Panc1 (cell line): ENCODE measurements around the gene SIGMAR1. TPM values are rescaled to one million over a fixed set of nuclear protein-coding genes. Genes with fewer than 3 reads are reported as not detected.
A peak's percentile ranks its signal among the peaks of the same experiment; 100 is the strongest.

Experiments used
- ATAC-seq: fragments of 200-7000 bp; cut with Tn5 transposase; 2 replicates; pipeline ENCODE4 v1.9.1; 2020; ENCODE audit warnings: mild to moderate bottlenecking, moderate library complexity
- BruUV-seq: library from RNA; stranded (reverse); fragments of 400-500 nt; replicated peaks from 2 replicates; lab custom pipeline; 2021; lab: Mats Ljungman, UMichigan
- CTCF ChIA-PET: fragments of 300-600 bp; sonication (Branson Sonifier 250); formaldehyde crosslinking; loops from one replicate; lab custom pipeline; 2022; ENCODE audit warnings: antibody characterized with exemption; lab: Charles Lee
- POLR2A ChIA-PET: fragments of 300-600 bp; sonication (Branson Sonifier 250); formaldehyde crosslinking; loops from one replicate; lab custom pipeline; 2022; ENCODE audit warnings: antibody characterized with exemption; lab: Charles Lee
- DNase-seq: peaks from one replicate; pipeline ENCODE4 v3.0.0-alpha.2; 2010; ENCODE audit warnings: low read depth, low spot score
- H3K27ac ChIP-seq: 2 replicates; pipeline ENCODE4 v1.5.1; 2011; ENCODE audit warnings: mild to moderate bottlenecking, low read length, inconsistent platforms
- H3K27me3 ChIP-seq: fragments of 200-500 bp; sonication (Bioruptor generic); 2 replicates; pipeline ENCODE4 v1.6.0; 2014; ENCODE audit warnings: low read length, inconsistent platforms; ENCODE audit not compliant: control insufficient read depth, insufficient read depth
- H3K36me3 ChIP-seq: fragments of 200-500 bp; sonication (Bioruptor generic); 2 replicates; pipeline ENCODE4 v1.5.1; 2014; ENCODE audit warnings: inconsistent platforms, mild to moderate bottlenecking, low read length, moderate library complexity; ENCODE audit not compliant: control insufficient read depth, insufficient read depth
- H3K4me1 ChIP-seq: 2 replicates; pipeline ENCODE4 v1.5.1; 2011; ENCODE audit warnings: inconsistent platforms, mild to moderate bottlenecking, low read length, moderate library complexity; ENCODE audit not compliant: control insufficient read depth, insufficient read depth
- H3K4me3 ChIP-seq, 2 experiments: 2 replicates each; pipeline ENCODE4 v1.5.1; 2011 to 2012; ENCODE audit warnings: low read depth in 2 of 2, low read length in 2 of 2, mild to moderate bottlenecking in 2 of 2, inconsistent platforms in 1 of 2, moderate library complexity in 1 of 2
- H3K9me3 ChIP-seq: fragments of 200-500 bp; sonication (Bioruptor generic); 2 replicates; pipeline ENCODE4 v1.5.1; 2014; ENCODE audit warnings: low read depth, mild to moderate bottlenecking, inconsistent platforms, low read length, moderate library complexity; ENCODE audit not compliant: control insufficient read depth, insufficient read depth
- POLR2AphosphoS5 ChIP-seq: IDR thresholded peaks from 2 replicates; pipeline ENCODE4 v1.6.1; 2012; ENCODE audit warnings: mild to moderate bottlenecking, low read depth, low read length, moderate library complexity
- REST ChIP-seq, 2 experiments: IDR thresholded peaks; 2 replicates each; pipeline ENCODE4 v1.6.1; 2011 to 2012; ENCODE audit warnings: low read depth in 2 of 2, control low read depth in 1 of 2, low read length in 1 of 2, mild to moderate bottlenecking in 1 of 2, moderate library complexity in 1 of 2; ENCODE audit not compliant: insufficient read depth in 1 of 2
- SIN3A ChIP-seq: IDR thresholded peaks from 2 replicates; pipeline ENCODE4 v1.6.1; 2012; ENCODE audit warnings: low read depth, mild to moderate bottlenecking, low read length, moderate library complexity, borderline replicate concordance; ENCODE audit not compliant: insufficient read depth
- TCF7L2 ChIP-seq: IDR thresholded peaks from 2 replicates; pipeline ENCODE4 v1.6.1; 2011; ENCODE audit warnings: mild to moderate bottlenecking, low read depth, low read length, inconsistent platforms
- in situ Hi-C: cut with HindIII; loops from 2 replicates; pipeline ENCODE4 v1.10.0; 2016; ENCODE audit warnings: low sequenced_read_pairs, low pct_unique_long_range_greater_than_20kb
- intact Hi-C: fragments of 100-400 bp; cut with micrococcal nuclease; formaldehyde crosslinking; loops from one replicate; pipeline ENCODE4 v1.10.0; 2022; ENCODE audit not compliant: unreplicated experiment
- total RNA-seq: library from RNA; stranded (reverse); gene quantifications from one replicate; pipeline ENCODE4 v1.2.1, GENCODE V29; 2021; ENCODE audit not compliant: unreplicated experiment
- TF ChIP-seq, protein P1 (sequence below): fragments of 450-650 bp; IDR thresholded peaks from 2 replicates; pipeline ENCODE4 v1.5.1; 2017; ENCODE audit warnings: mild to moderate bottlenecking

SIGMAR1 gene
- total RNA-seq, 1 experiment from 2014 or later = 131 TPM

DNA sequence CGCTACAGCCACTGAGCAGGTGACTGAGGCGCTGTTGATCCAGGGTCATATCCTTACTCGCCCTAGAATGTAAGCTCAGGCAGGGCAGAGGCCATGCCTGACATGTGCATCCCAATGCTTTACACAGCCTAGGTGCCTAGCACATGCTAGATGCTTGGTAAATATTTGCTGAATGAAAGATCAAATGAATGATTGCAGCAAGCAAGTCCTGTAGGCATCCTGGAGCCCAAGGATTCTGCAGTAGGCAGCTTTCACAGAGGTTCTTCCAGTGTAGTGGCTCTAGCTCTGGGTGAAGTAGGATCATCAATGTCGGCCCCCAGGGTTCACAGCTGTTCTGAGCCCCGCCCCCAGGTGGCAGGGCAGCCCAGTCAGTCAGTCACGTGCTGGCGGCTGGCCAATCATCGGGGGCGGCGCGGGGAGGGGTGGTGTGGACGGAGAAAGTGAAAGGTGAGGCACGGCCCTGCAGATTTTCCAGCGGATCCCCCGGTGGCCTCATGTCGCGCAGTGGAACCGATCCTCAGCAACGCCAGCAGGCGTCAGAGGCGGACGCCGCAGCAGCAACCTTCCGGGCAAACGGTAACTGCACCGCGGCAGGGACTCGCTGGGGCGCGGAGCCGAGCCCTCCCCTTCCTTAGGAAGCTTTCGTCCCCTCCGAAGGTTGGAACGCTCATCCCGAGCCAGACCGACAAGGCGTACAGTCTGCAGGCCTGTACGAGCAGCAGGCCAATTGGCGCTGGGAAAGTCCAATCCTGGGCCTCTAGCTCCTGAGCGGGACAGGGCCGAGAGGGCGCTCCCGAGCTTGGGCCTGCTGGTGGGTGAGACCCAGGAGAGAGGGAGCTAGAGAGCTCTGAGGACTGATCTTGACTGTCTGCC, 8.9 kb upstream of the SIGMAR1 start, which contains the start of gene GALT:
Gene GALT, plus strand, starts transcription at position 465 of the 873 bp plus-strand sequence. Its CDS starts 30 bp downstream, at position 495.
- in situ Hi-C loops (no loop called here), intact Hi-C loops (no loop called here)
- Histone ChIP-seq H3K27ac (peak within 1 kb of the TSS; percentile 93), H3K9me3 (no peaks in the 10 kb centered on the region), H3K4me3 (peak within 1 kb of the TSS; percentile 73 to 84), H3K36me3 (no peaks in the 10 kb centered on the region), H3K4me1 (peaks cover 24% of the 10 kb centered on the region), H3K27me3 (no peaks in the 10 kb centered on the region)
- TF ChIP-seq REST (IDR thresholded peaks at IDR 0.05; ENCODE audit: insufficient read depth in 1 of 2, low read depth in 2 of 2, low read length in 1 of 2) = no peak
- TF ChIP-seq SIN3A = no peak
- TF ChIP-seq, protein P1, sequence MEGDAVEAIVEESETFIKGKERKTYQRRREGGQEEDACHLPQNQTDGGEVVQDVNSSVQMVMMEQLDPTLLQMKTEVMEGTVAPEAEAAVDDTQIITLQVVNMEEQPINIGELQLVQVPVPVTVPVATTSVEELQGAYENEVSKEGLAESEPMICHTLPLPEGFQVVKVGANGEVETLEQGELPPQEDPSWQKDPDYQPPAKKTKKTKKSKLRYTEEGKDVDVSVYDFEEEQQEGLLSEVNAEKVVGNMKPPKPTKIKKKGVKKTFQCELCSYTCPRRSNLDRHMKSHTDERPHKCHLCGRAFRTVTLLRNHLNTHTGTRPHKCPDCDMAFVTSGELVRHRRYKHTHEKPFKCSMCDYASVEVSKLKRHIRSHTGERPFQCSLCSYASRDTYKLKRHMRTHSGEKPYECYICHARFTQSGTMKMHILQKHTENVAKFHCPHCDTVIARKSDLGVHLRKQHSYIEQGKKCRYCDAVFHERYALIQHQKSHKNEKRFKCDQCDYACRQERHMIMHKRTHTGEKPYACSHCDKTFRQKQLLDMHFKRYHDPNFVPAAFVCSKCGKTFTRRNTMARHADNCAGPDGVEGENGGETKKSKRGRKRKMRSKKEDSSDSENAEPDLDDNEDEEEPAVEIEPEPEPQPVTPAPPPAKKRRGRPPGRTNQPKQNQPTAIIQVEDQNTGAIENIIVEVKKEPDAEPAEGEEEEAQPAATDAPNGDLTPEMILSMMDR = no peak
- peak; percentile 77 for TF ChIP-seq POLR2AphosphoS5
- peak; percentile 43 for TF ChIP-seq TCF7L2
- ChIA-PET POLR2A (no interaction called here), CTCF (interaction anchor here (0.8 to 1.3 kb wide), 6 partner anchors 9 to 56 kb away, joined by 3 to 8 read pairs (median 4); partner anchors contain the start of gene SIGMAR1)
- DNase-seq (peak; percentile 30), ATAC-seq (peak; percentile 89)
- TSS peak; percentile 63 for BruUV-seq

- no peak for TF ChIP-seq REST (IDR thresholded peaks at IDR 0.05; ENCODE audit: insufficient read depth in 1 of 2, low read depth in 2 of 2, low read length in 1 of 2)
- TF ChIP-seq POLR2AphosphoS5 = no peak
- no peak for TF ChIP-seq SIN3A
- TF ChIP-seq TCF7L2 = no peak
- TF ChIP-seq, protein P1 = no peak
- no peak overlapping the region for H3K4me3 ChIP-seq
- H3K9me3 ChIP-seq = no peaks in the 10 kb centered on the region
- intact Hi-C loops = no loop called here
- ChIA-PET CTCF (interaction anchor here (1.2 kb wide), 2 partner anchors 11 to 57 kb away, joined by 4 to 6 read pairs; no protein-coding TSS in a partner anchor), POLR2A (interaction anchor here (0.6 kb wide), 1 partner anchor 8 kb away, joined by 4 read pairs; no protein-coding TSS in a partner anchor)
- no peak for ATAC-seq
- peaks cover 16% of the 10 kb centered on the region for H3K4me1 ChIP-seq
- no peaks in the 10 kb centered on the region for H3K36me3 ChIP-seq
- H3K27ac ChIP-seq = no peak overlapping the region
- BruUV-seq = no TSS peak
- no peak for DNase-seq
- in situ Hi-C loops = no loop called here
- no peaks in the 10 kb centered on the region for H3K27me3 ChIP-seq
Measured at GRCh38 chr9:34644766-34645314, 7.3 kb upstream of the SIGMAR1 start.
